Esophagus muscularis mucosa (tissue), 4 donors: Measurements from ENCODE around the gene PDGFC. TPM values are rescaled to one million over a fixed set of nuclear protein-coding genes. Genes with fewer than 3 reads are reported as not detected.

Experiments used
- DNase-seq: peaks from one replicate; pipeline ENCODE4 v3.0.0-alpha.2; 2017; ENCODE audit errors: extremely low spot score
- H3K27ac ChIP-seq, 4 donors: fragments of 200-600 bp; sonication (generic); replicated peaks in 1 of 4; 1 replicate in 3 of 4; 2 replicates in 1 of 4; pipeline ENCODE4 v1.5.1; 2016 to 2019; ENCODE audit warnings: mild to moderate bottlenecking in 1 of 4
- H3K27me3 ChIP-seq, 4 donors: fragments of 200-600 bp; sonication (generic); one replicate each; pipeline versions ENCODE4 v1.5.1 to v1.6.0; 2016 to 2019
- H3K36me3 ChIP-seq, 4 donors: fragments of 200-600 bp; sonication (generic); one replicate each; pipeline ENCODE4 v1.5.1; 2016 to 2019
- H3K4me1 ChIP-seq, 4 donors: fragments of 200-600 bp; sonication (generic); one replicate each; pipeline ENCODE4 v1.5.1; 2016 to 2019
- H3K4me3 ChIP-seq, 4 donors: fragments of 200-600 bp; sonication (generic); 1 replicate in 2 of 4; 2 replicates in 2 of 4; pipeline ENCODE4 v1.5.1; 2016 to 2019; ENCODE audit warnings: mild to moderate bottlenecking in 4 of 4, moderate library complexity in 1 of 4
- H3K9me3 ChIP-seq, 4 donors: fragments of 200-600 bp; sonication (generic); 1 replicate in 3 of 4; 2 replicates in 1 of 4; pipeline ENCODE4 v1.5.1; 2016 to 2019
- EP300 ChIP-seq: sonication (generic); formaldehyde crosslinking; IDR thresholded peaks from one replicate; pipeline ENCODE4 v1.6.1; 2017; ENCODE audit warnings: antibody characterized with exemption
- POLR2A ChIP-seq: fragments of 450-650 bp; IDR thresholded peaks from one replicate; pipeline ENCODE4 v1.6.1; 2017; ENCODE audit warnings: antibody characterized with exemption, moderate library complexity, mild to moderate bottlenecking, low read depth
- POLR2AphosphoS5 ChIP-seq, 2 donors: sonication (generic); formaldehyde crosslinking; IDR thresholded peaks; one replicate each; pipeline ENCODE4 v1.6.1; 2017; ENCODE audit warnings: antibody characterized with exemption in 2 of 2
- WGBS: methylation state at CpG from one replicate; pipeline ENCODE4 v1.1.5; 2018; 5-methylcytosine and 5-hydroxymethylcytosine counted together
- intact Hi-C: fragments of 100-400 bp; cut with DNase I; formaldehyde crosslinking; loops from one replicate; pipeline ENCODE4 v1.15.1; 2023
- total RNA-seq, 4 donors: library from RNA; depleted of rRNA; stranded (reverse); fragments of >200 nt; gene quantifications; one replicate each; pipeline versions ENCODE4 v1.1.0 to v1.2.1, GENCODE V29; 2016
- TF ChIP-seq, protein P1 (sequence below), 3 experiments: fragments of 200-600 bp in 2 of 3; fragments of 450-650 bp in 1 of 3; sonication (generic) in 2 of 3; IDR thresholded peaks; one replicate each; pipeline ENCODE4 v1.5.1; 2017 to 2019; ENCODE audit warnings: antibody characterized with exemption in 3 of 3, mild to moderate bottlenecking in 2 of 3, moderate library complexity in 1 of 3

Gene PDGFC
- total RNA-seq, 4 donors from 2014 or later: 25.3 to 38.3 (median 30.0) TPM

DNA sequence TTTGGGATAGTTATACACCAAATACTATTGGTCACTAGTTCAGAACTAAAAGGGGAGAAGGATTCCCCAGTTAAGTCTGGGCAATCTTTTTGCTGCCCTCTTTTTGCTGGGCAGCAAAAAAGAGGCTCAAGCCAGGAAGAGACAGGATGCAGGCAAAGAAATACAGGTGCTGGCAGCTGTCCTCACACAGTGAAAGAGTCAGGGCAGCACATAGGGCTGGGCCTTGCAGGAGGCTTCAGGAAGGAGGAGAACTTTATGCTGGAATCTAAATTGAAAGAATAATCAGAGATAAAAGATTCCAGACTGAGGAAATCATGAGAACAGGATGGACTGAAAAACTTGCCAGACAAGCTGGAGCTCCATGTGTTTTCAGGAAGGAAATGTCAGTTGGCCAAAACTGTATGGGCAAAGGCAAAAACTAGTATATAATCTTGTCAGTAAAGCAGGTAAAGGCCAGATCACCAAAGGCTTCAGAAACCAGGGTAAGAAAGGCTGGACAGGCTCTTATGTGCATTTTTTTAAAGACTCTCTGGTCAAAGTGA lies 46.8 kb downstream of the PDGFC start:
- intact Hi-C loops: no loop called here
- no peak overlapping the region for H3K4me3 ChIP-seq
- H3K4me1 ChIP-seq: peaks cover 2 to 21% (median 15%) of the 10 kb centered on the region in 4 donors
- H3K27me3 ChIP-seq: no peaks in the 10 kb centered on the region
- DNase-seq: no peak
- H3K27ac ChIP-seq: no peak overlapping the region
- TF ChIP-seq POLR2A: no peak
- TF ChIP-seq, protein P1, sequence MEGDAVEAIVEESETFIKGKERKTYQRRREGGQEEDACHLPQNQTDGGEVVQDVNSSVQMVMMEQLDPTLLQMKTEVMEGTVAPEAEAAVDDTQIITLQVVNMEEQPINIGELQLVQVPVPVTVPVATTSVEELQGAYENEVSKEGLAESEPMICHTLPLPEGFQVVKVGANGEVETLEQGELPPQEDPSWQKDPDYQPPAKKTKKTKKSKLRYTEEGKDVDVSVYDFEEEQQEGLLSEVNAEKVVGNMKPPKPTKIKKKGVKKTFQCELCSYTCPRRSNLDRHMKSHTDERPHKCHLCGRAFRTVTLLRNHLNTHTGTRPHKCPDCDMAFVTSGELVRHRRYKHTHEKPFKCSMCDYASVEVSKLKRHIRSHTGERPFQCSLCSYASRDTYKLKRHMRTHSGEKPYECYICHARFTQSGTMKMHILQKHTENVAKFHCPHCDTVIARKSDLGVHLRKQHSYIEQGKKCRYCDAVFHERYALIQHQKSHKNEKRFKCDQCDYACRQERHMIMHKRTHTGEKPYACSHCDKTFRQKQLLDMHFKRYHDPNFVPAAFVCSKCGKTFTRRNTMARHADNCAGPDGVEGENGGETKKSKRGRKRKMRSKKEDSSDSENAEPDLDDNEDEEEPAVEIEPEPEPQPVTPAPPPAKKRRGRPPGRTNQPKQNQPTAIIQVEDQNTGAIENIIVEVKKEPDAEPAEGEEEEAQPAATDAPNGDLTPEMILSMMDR (IDR thresholded peaks at IDR 0.05): no peak
- no peak for TF ChIP-seq POLR2AphosphoS5 (IDR thresholded peaks at IDR 0.05)
- TF ChIP-seq EP300: no peak
- H3K36me3 ChIP-seq: no peaks in the 10 kb centered on the region
- H3K9me3 ChIP-seq: no peaks in the 10 kb centered on the region

- Histone ChIP-seq H3K9me3 (no peaks in the 10 kb centered on the region), H3K27me3 (no peaks in the 10 kb centered on the region), H3K4me3 (no peak overlapping the region), H3K4me1 (peaks cover 2 to 12% (median 9%) of the 10 kb centered on the region in 4 donors), H3K27ac (no peak overlapping the region), H3K36me3 (no peaks in the 10 kb centered on the region)
- intact Hi-C loops: no loop called here
- TF ChIP-seq, protein P1 (IDR thresholded peaks at IDR 0.05): no peak
- no peak for TF ChIP-seq EP300
- TF ChIP-seq POLR2A: no peak
- TF ChIP-seq POLR2AphosphoS5 (IDR thresholded peaks at IDR 0.05): no peak
- 85% methylated on average over 1 of the region's 1 CpG for WGBS
- DNase-seq: no peak
Measured at GRCh38 chr4:156923525-156923924, 48.1 kb downstream of the PDGFC start.

GRCh38 chr4:156915221-156915620 lies 56.4 kb downstream of the PDGFC start:
- Histone ChIP-seq H3K36me3 (no peaks in the 10 kb centered on the region), H3K27me3 (no peaks in the 10 kb centered on the region), H3K9me3 (no peaks in the 10 kb centered on the region), H3K4me3 (no peak overlapping the region), H3K27ac (no peak overlapping the region), H3K4me1 (no peaks in the 10 kb centered on the region)
- DNase-seq: no peak
- TF ChIP-seq POLR2A (no peak), EP300 (no peak), POLR2AphosphoS5 (IDR thresholded peaks at IDR 0.05) (no peak)
- TF ChIP-seq, protein P1 (IDR thresholded peaks at IDR 0.05): no peak
- 92% methylated on average over 2 of the region's 2 CpGs for WGBS
- intact Hi-C loops: no loop called here

DNA sequence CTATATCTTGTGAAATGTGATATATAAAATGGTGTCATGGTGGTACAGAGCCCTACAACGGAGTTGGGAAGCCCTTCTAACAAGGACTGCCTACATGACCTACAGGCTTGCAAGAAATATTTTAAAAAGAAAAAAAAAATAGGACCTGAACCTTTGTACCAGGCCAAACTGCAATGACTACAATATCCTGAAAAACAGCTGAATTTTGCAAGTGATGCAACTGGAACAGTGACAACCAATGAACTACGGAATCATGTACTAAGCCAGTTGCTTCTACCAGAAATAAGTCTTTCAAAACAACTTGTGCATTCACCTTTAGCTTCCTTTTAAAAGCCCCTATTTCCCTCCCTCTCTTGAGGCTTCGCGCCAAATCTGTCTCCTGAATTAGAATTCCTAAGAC lies 58.4 kb downstream of the PDGFC start:
- Histone ChIP-seq H3K4me3 (no peak overlapping the region), H3K27ac (no peak overlapping the region), H3K36me3 (no peaks in the 10 kb centered on the region), H3K9me3 (no peaks in the 10 kb centered on the region), H3K27me3 (no peaks in the 10 kb centered on the region), H3K4me1 (no peaks in the 10 kb centered on the region)
- intact Hi-C loops: no loop called here
- no peak for TF ChIP-seq EP300
- TF ChIP-seq, protein P1 (IDR thresholded peaks at IDR 0.05): no peak
- TF ChIP-seq POLR2AphosphoS5 (IDR thresholded peaks at IDR 0.05): no peak
- no peak for TF ChIP-seq POLR2A
- 98% methylated on average over 4 of the region's 4 CpGs for WGBS
- no peak for DNase-seq

DNA sequence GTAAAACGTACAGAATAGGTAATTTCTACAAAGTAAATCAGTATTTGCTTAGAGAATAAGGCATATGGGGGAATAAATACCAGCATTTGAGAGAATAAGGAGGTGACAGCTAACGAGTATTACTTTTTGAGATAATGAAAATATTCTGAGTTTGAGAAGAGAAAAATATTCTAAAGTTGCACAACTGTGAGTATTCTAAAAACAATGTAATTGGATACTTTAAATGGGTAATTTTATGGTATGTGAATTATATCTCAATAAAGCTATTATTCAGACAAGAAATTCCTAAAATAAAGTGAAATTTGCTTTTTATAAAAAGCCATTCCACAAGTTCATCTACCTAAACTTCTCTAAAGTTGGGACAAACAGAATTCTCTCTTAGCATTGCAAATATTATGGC lies 62.6 kb downstream of the PDGFC start:
- H3K27me3 ChIP-seq: no peaks in the 10 kb centered on the region
- H3K27ac ChIP-seq: no peak overlapping the region
- H3K36me3 ChIP-seq: no peaks in the 10 kb centered on the region
- DNase-seq: no peak
- TF ChIP-seq POLR2AphosphoS5 (IDR thresholded peaks at IDR 0.05) (no peak), EP300 (no peak), POLR2A (no peak)
- TF ChIP-seq, protein P1 (IDR thresholded peaks at IDR 0.05): no peak
- H3K4me1 ChIP-seq: peaks cover 0 to 25% (median 18%) of the 10 kb centered on the region in 4 donors
- H3K9me3 ChIP-seq: no peaks in the 10 kb centered on the region
- no peak overlapping the region for H3K4me3 ChIP-seq
- 78% methylated on average over 2 of the region's 2 CpGs for WGBS
- intact Hi-C loops: no loop called here
